CD14-positive monocyte (primary cell): ENCODE measurements around the gene MLLT1. TPM values are rescaled to one million over a fixed set of nuclear protein-coding genes. Genes with fewer than 3 reads are reported as not detected.
A peak's percentile ranks its signal among the peaks of the same experiment; 100 is the strongest.

Source experiments
- DNase-seq, 3 donors: peaks; one replicate each; pipeline ENCODE4 v3.0.0-alpha.2; 2011 to 2022
- H2AFZ ChIP-seq: 2 replicates; pipeline ENCODE4 v1.6.0; 2012; ENCODE audit warnings: mild to moderate bottlenecking, low read depth, low read length, inconsistent platforms; ENCODE audit not compliant: insufficient read depth, poor library complexity, severe bottlenecking
- H3K27ac ChIP-seq, 2 donors: 1 replicate in 1 of 2; 2 replicates in 1 of 2; pipeline ENCODE4 v1.5.1; 2012 to 2013; ENCODE audit warnings: low read length in 2 of 2, control low read depth in 1 of 2, inconsistent platforms in 1 of 2, low read depth in 1 of 2, mild to moderate bottlenecking in 1 of 2
- H3K27me3 ChIP-seq, 2 donors: one replicate each; pipeline versions ENCODE4 v1.6.0 to v1.6.1; 2011 to 2013; ENCODE audit warnings: low read length in 2 of 2; ENCODE audit not compliant: control insufficient read depth in 2 of 2, insufficient read depth in 2 of 2
- H3K36me3 ChIP-seq, 2 donors: replicated peaks in 1 of 2; 1 replicate in 1 of 2; 2 replicates in 1 of 2; pipeline versions ENCODE4 v1.5.1 to v1.6.1; 2012 to 2013; ENCODE audit warnings: low read length in 2 of 2, control low read depth in 1 of 2, inconsistent platforms in 1 of 2, mild to moderate bottlenecking in 1 of 2; ENCODE audit not compliant: insufficient read depth in 2 of 2, control insufficient read depth in 1 of 2
- H3K4me1 ChIP-seq, 2 donors: 1 replicate in 1 of 2; 2 replicates in 1 of 2; pipeline versions ENCODE4 v1.5.1 to v1.6.1; 2012 to 2013; ENCODE audit warnings: low read length in 2 of 2, control low read depth in 1 of 2, inconsistent platforms in 1 of 2, mild to moderate bottlenecking in 1 of 2, moderate library complexity in 1 of 2; ENCODE audit not compliant: insufficient read depth in 2 of 2, control insufficient read depth in 1 of 2
- H3K4me2 ChIP-seq: replicated peaks from 2 replicates; pipeline ENCODE3; 2012; ENCODE audit warnings: low read length, moderate library complexity, mild to moderate bottlenecking; ENCODE audit not compliant: poor library complexity, severe bottlenecking; ENCODE audit errors: extremely low read depth
- H3K4me3 ChIP-seq, 3 experiments: fragments of 200-600 bp in 1 of 3; sonication (generic) in 1 of 3; replicated peaks in 1 of 3; 1 replicate in 2 of 3; 2 replicates in 1 of 3; pipeline ENCODE4 v1.5.1; 2011 to 2013; ENCODE audit warnings: low read length in 3 of 3, mild to moderate bottlenecking in 3 of 3, control low read depth in 2 of 3, low read depth in 2 of 3, inconsistent platforms in 1 of 3, moderate library complexity in 1 of 3
- H3K79me2 ChIP-seq: 2 replicates; pipeline ENCODE4 v1.6.0; 2012; ENCODE audit warnings: mild to moderate bottlenecking, control low read depth, inconsistent platforms, low read length, moderate library complexity; ENCODE audit not compliant: insufficient read depth
- H3K9ac ChIP-seq: 2 replicates; pipeline ENCODE4 v1.6.0; 2017; ENCODE audit warnings: low read length, mild to moderate bottlenecking; ENCODE audit not compliant: insufficient read depth, poor library complexity, severe bottlenecking
- H3K9me3 ChIP-seq, 2 donors: replicated peaks in 1 of 2; 1 replicate in 1 of 2; 2 replicates in 1 of 2; pipeline versions ENCODE4 v1.5.1 to v1.6.1; 2012 to 2013; ENCODE audit warnings: low read length in 2 of 2, control low read depth in 1 of 2; ENCODE audit not compliant: control insufficient read depth in 1 of 2, insufficient read depth in 1 of 2
- H4K20me1 ChIP-seq: 2 replicates; pipeline ENCODE4 v1.6.0; 2012; ENCODE audit warnings: mild to moderate bottlenecking, low read length, control low read depth, moderate library complexity; ENCODE audit not compliant: insufficient read depth
- H3K27ac Mint-ChIP-seq, 7 donors: one replicate each; pipeline ENCODE4 v1.8.0; 2020; ENCODE audit warnings: mild to moderate bottlenecking in 7 of 7, mixed read lengths in 7 of 7, moderate library complexity in 6 of 7, inconsistent platforms in 2 of 7
- H3K27me3 Mint-ChIP-seq, 3 donors: one replicate each; pipeline ENCODE4 v1.8.0; 2021 to 2022; ENCODE audit warnings: low read depth in 3 of 3, mild to moderate bottlenecking in 3 of 3, mixed read lengths in 3 of 3, moderate library complexity in 3 of 3, inconsistent platforms in 1 of 3
- H3K36me3 Mint-ChIP-seq, 2 donors: one replicate each; pipeline ENCODE4 v1.8.0; 2020; ENCODE audit warnings: mixed read lengths in 2 of 2, inconsistent platforms in 1 of 2, mild to moderate bottlenecking in 1 of 2
- H3K4me1 Mint-ChIP-seq: one replicate; pipeline ENCODE4 v1.8.0; 2020; ENCODE audit warnings: mild to moderate bottlenecking, mixed read lengths
- H3K4me3 Mint-ChIP-seq, 2 donors: one replicate each; pipeline ENCODE4 v1.8.0; 2020; ENCODE audit warnings: mild to moderate bottlenecking in 2 of 2, mixed read lengths in 2 of 2, moderate library complexity in 1 of 2
- H3K9me3 Mint-ChIP-seq, 7 donors: one replicate each; pipeline ENCODE4 v1.8.0; 2020 to 2022; ENCODE audit warnings: mixed read lengths in 7 of 7, mild to moderate bottlenecking in 6 of 7, moderate library complexity in 6 of 7, inconsistent platforms in 2 of 7
- CTCF ChIP-seq: fragments of 200-600 bp; IDR thresholded peaks from one replicate; pipeline ENCODE4 v1.8.0; 2022; ENCODE audit warnings: antibody characterized with exemption, mild to moderate bottlenecking
- WGBS: methylation state at CpG from one replicate; pipeline ENCODE4 v1.1.5; 2013; ENCODE audit warnings: missing lambda C conversion rate; ENCODE audit not compliant: insufficient coverage; 5-methylcytosine and 5-hydroxymethylcytosine counted together
- intact Hi-C, 2 donors: fragments of 100-400 bp; cut with micrococcal nuclease; formaldehyde crosslinking; loops; one replicate each; pipeline versions ENCODE4 v1.15.0 to v1.15.1; 2023
- polyA plus RNA-seq, 3 donors: library from polyadenylated mRNA; depleted of rRNA in 1 of 3; unstranded in 2 of 3; stranded (reverse) in 1 of 3; fragments of 300-500 nt in 2 of 3; fragments of >200 nt in 1 of 3; fragmentation: Illumina TruSeq in 2 of 3; gene quantifications; 1 replicate in 2 of 3; 2 replicates in 1 of 3; pipeline ENCODE4 v1.2.3, GENCODE V29; 2012 to 2021

Gene MLLT1
- polyA plus RNA-seq, 3 donors, result 0.65 to 17.3 (median 0.99) TPM

- H3K36me3 Mint-ChIP-seq, result peaks cover 8 to 10% of the 10 kb centered on the region in 2 donors
- peak overlapping the region; percentile 100 for H2AFZ ChIP-seq
Observed at GRCh38 chr19:6198896-6199239, 80.9 kb downstream of the MLLT1 start.

GRCh38 chr19:6196361-6196760 is 83.4 kb downstream of the MLLT1 start:
- no peak overlapping the region for H3K27ac Mint-ChIP-seq
- Histone ChIP-seq H4K20me1 (no peaks in the 10 kb centered on the region), H3K36me3 (no peaks in the 10 kb centered on the region), H2AFZ (no peak overlapping the region), H3K9ac (no peak overlapping the region), H3K27me3 (no peaks in the 10 kb centered on the region), H3K4me1 (peaks cover 13 to 18% of the 10 kb centered on the region in 2 donors), H3K4me3 (no peak overlapping the region), H3K4me2 (no peak overlapping the region), H3K79me2 (peaks cover 24% of the 10 kb centered on the region), H3K27ac (no peak overlapping the region), H3K9me3 (peaks cover 3 to 19% of the 10 kb centered on the region in 2 donors)
- no peak for DNase-seq
- 77% methylated on average over 2 of the region's 5 CpGs for WGBS
- H3K4me3 Mint-ChIP-seq, result no peak overlapping the region
- intact Hi-C loops, result no loop called here
- H3K4me1 Mint-ChIP-seq, result peaks cover 13% of the 10 kb centered on the region
- H3K27me3 Mint-ChIP-seq, result no peaks in the 10 kb centered on the region
- H3K36me3 Mint-ChIP-seq, result peaks cover 10 to 17% of the 10 kb centered on the region in 2 donors
- no peak for TF ChIP-seq CTCF
- peaks cover 10 to 37% (median 18%) of the 10 kb centered on the region in 7 donors for H3K9me3 Mint-ChIP-seq

More at GRCh38 chr19:6198896-6199239, 80.9 kb downstream of the MLLT1 start:
- H3K9ac ChIP-seq, result peak overlapping the region; percentile 77
- 24% methylated on average over 8 of the region's 8 CpGs for WGBS
- peaks cover 13% of the 10 kb centered on the region for H3K4me1 Mint-ChIP-seq
- no peaks in the 10 kb centered on the region for H3K36me3 ChIP-seq
- no peaks in the 10 kb centered on the region for H3K27me3 ChIP-seq
- peaks cover 0 to 13% of the 10 kb centered on the region in 2 donors for H3K9me3 ChIP-seq
- no peak for TF ChIP-seq CTCF
- H3K79me2 ChIP-seq, result peaks cover 24% of the 10 kb centered on the region
- peaks cover 0 to 26% (median 10%) of the 10 kb centered on the region in 7 donors for H3K9me3 Mint-ChIP-seq
- H3K4me2 ChIP-seq, result peak overlapping the region; percentile 91
- peaks cover 13 to 18% of the 10 kb centered on the region in 2 donors for H3K4me1 ChIP-seq
- H3K27ac Mint-ChIP-seq, result peak overlapping the region; percentile 80 to 93 (median 88)
- peak overlapping the region; percentile 90 to 91 for H3K4me3 Mint-ChIP-seq
- no peaks in the 10 kb centered on the region for H4K20me1 ChIP-seq
- H3K4me3 ChIP-seq, result peak overlapping the region; percentile 52 to 93 (median 61)
- H3K27me3 Mint-ChIP-seq, result peaks cover 0 to 4% (median 0%) of the 10 kb centered on the region in 3 donors
- H3K27ac ChIP-seq, result peak overlapping the region; percentile 1 to 79
- DNase-seq, result no peak
- intact Hi-C loops, result no loop called here
